ENCODE measurements around the gene TMEM86B.

TMEM86B gene

GRCh38 chr19:55257461-55258420 is 29.2 kb upstream of the TMEM86B start:
- no peaks in the 10 kb centered on the region for H3K9me3 ChIP-seq (ENCODE audit: control insufficient read depth, insufficient read depth, low read depth, low read length)
- CTCF ChIA-PET, result interaction anchor here (0.6 to 0.7 kb wide), 3 partner anchors 44 to 91 kb away, joined by 3 to 5 read pairs (median 3); partner anchors contain the start of gene DNAAF3
- POLR2A ChIA-PET, result interaction anchor here (0.6 to 2.9 kb wide), 4 partner anchors 81 to 116 kb away, joined by 3 to 15 read pairs (median 4); partner anchors contain the start of gene KMT5C
- peaks cover 28% of the 10 kb centered on the region for H3K4me1 ChIP-seq (ENCODE audit: control insufficient read depth, insufficient read depth, low read length)
- H3K4me3 ChIP-seq (ENCODE audit: low read depth, low read length), result peak overlapping the region; percentile 96
- H3K36me3 ChIP-seq (ENCODE audit: control insufficient read depth in 2 of 2, insufficient read depth in 1 of 2, low read length in 2 of 2), result peaks cover 0 to 31% of the 10 kb centered on the region in 2 experiments; a peak in 2 of 3 replicates
- peak overlapping the region; percentile 94 for H3K27ac ChIP-seq (ENCODE audit: extremely low read depth, low read depth, low read length)
- TF ChIP-seq ZIC2 (tag by site-specific recombination; IDR thresholded peaks at IDR 0.05) (peak; percentile 44), ZNF37A (tag by site-specific recombination; IDR thresholded peaks at IDR 0.05) (no peak), EGR2 (tag by site-specific recombination; IDR thresholded peaks at IDR 0.05; ENCODE audit: low read depth) (peak; percentile 85), SP3 (tag by site-specific recombination; IDR thresholded peaks at IDR 0.05) (0 out of 2 replicates have a peak, but pooled peaks have one; percentile 11), ZNF776 (tag by site-specific recombination; IDR thresholded peaks at IDR 0.05; ENCODE audit: borderline replicate concordance) (no peak), ZNF341 (tag by site-specific recombination; IDR thresholded peaks at IDR 0.05; ENCODE audit: low read depth) (0 out of 2 replicates have a peak, but pooled peaks have one; percentile 16), ZNF335 (tag by site-specific recombination; conservative IDR thresholded peaks at IDR 0.05) (peak; percentile 51), GLIS2 (tag by site-specific recombination; IDR thresholded peaks at IDR 0.05) (peak; percentile 62), PATZ1 (tag by site-specific recombination; IDR thresholded peaks at IDR 0.05) (peak; percentile 40), GLIS1 (tag by site-specific recombination; IDR thresholded peaks at IDR 0.05) (peak; percentile 91), ZFHX2 (tag by site-specific recombination; conservative IDR thresholded peaks at IDR 0.05) (peak; percentile 93), SP7 (tag by site-specific recombination; IDR thresholded peaks at IDR 0.05) (no peak), ZNF692 (tag by site-specific recombination; IDR thresholded peaks at IDR 0.05) (0 out of 2 replicates have a peak, but pooled peaks have one; percentile 17), HIC1 (tag by site-specific recombination; IDR thresholded peaks at IDR 0.05) (peak; percentile 68), ZNF366 (tag by site-specific recombination; conservative IDR thresholded peaks at IDR 0.05) (0 out of 2 replicates have a peak, but pooled peaks have one; percentile 10), ZBTB10 (tag by site-specific recombination; IDR thresholded peaks at IDR 0.05) (peak; percentile 41; the same call in 1 of the 2 replicates), ZBTB17 (tag by site-specific recombination; IDR thresholded peaks at IDR 0.05) (peak; percentile 81), ZNF398 (tag by site-specific recombination; IDR thresholded peaks at IDR 0.05) (peak; percentile 46), ZNF549 (tag by site-specific recombination; IDR thresholded peaks at IDR 0.05) (no peak), ZNF501 (tag by site-specific recombination; IDR thresholded peaks at IDR 0.05) (0 out of 2 replicates have a peak, but pooled peaks have one; percentile 15), ZBTB11 (tag by site-specific recombination; conservative IDR thresholded peaks at IDR 0.05; ENCODE audit: low read depth) (0 out of 2 replicates have a peak, but pooled peaks have one; percentile 16)
